GM10847 (cell line): ENCODE data around the gene ARHGAP26.

Experiments used
- POLR2A ChIP-seq: IDR thresholded peaks from 2 replicates; pipeline ENCODE4 v1.6.1; 2011; ENCODE audit not compliant: insufficient read length; ENCODE audit errors: extremely low read depth

ARHGAP26 gene

DNA sequence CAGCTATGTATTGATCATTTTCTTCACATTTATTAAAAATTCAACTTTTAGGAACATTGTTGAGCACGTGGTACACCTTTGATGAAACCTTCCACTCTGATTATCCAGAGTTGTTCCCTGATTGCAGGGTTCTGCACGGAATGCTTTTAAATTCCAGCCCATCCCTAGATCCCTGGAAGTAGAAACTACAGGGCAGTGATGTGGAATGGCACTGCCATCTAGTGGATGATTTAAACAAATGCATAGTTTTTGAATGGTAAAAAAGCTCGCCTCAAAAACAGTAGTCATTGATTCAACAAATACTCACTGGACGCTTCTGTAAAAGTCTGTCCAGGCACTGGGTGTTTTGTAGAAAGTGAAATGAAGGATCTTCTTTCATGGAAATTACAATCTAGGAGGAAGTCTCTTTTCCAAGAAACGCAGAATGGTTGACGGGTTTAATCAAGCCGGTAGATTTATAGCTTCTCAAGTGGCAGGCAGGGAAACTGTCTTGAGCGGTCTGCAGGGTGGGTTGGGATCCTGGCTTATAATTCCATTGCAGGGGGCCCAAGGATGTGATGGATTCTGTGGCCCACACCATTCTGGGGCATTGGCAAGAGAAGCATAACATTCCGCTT, 118.4 kb downstream of the ARHGAP26 start:
- no peak for TF ChIP-seq POLR2A

DNA sequence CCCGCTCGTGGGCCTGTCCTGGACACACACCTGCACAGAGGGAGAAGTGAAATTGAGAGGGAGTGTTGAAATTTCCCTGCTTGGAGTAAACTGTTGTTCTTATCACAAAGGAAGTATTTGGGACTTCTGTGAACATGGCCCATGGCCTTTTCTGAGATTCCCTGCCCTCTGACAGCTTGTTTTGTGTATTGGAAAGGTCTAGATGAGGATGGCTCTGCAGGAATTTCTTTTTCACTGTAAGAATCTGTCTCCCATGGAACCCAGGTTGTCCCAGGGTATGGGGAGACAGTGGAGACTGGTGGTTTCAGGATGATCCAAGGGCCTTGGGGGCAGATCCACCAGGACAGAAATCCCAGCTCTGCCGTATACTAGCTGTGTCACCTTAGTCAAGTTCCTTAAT, 121.8 kb downstream of the ARHGAP26 start:
- no peak for TF ChIP-seq POLR2A

DNA sequence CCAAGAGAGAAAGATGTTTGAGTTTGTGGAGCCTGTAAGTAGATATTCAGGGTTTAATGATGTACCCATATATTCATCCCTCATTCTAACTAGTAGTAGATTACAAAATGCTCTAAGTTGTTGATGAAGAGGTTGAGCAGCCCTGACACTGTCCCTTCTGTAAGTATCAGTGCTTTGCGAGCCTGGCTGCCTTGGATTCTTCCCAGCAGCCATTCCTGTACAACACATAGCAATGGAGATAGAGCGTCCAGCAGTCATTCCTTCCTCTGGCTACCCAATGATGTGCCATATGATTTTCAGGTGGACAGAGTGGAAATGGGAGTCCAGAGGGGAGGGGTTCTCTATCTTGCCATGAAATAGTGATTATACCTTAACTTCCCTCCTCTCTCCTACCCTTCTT, 124.1 kb downstream of the ARHGAP26 start:
- TF ChIP-seq POLR2A: no peak

DNA sequence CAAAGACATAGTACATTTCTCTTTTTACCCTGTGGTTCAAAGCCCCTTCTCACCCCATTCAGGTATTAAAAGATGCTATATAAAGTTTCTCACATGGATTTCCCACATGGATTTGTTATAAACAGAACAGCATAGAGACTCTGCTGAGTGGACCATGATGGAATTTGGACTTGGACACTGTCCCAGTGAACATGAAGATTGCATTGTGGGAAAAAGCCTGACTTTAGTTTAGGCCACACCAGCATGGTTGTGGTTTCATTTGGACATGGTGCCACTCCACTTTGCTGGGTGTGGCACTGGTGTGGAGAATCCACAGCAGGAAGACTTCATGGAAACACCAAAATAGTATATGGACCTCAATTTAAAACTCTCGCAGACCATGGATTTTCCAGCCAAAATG, 124.6 kb downstream of the ARHGAP26 start:
- TF ChIP-seq POLR2A: no peak

DNA sequence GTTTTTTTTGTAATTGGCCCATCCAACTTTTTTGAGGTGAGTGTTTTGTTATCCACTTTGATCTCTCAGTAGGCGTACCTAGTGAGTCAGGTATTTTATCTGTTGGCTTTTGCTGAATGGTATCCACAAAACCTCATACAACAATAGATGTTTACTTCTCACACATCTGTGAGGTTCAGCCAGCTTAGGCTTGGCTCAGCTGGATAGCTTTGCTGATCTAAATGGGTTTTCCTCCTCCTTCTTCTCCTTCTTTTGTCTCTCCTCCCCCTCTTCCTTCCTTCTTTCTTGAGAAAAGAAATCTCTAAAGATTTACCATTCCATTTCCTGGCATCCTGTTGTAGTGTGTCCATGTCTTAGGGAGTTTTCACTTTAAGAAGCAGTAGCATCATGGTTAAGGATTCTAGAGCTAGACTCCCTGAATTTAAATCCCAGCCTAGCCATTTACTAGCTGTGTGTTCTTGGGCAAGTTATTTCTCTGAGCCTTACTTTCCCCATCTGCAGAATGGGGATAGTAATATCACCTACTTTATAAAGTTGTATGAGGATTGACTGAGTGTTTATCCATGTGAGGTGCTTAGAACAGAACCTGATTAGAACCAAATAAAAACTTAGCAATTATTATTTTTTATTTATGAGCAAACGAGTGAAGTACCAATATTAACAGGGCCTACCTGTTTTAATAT, 126.3 kb downstream of the ARHGAP26 start:
- TF ChIP-seq POLR2A: no peak

DNA sequence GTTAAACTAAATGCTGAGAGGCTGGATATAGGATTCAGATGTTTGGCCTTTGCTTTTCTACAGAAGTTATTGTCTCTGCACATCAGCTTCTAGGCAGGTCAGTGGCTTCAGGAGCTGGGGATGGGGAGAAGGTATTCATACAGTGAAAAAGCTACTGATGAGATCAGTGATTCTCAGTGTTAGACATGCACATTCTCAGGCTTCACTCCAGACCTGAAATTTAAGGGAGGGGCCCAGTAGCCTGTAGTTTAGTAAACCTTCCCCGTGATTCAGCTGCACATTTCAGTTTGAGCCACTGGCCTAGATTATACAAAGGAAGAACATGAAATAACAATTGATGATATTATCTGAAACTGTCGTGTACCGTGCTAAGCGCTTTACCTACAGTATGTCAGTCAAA, 127.2 kb downstream of the ARHGAP26 start:
- TF ChIP-seq POLR2A: no peak

DNA sequence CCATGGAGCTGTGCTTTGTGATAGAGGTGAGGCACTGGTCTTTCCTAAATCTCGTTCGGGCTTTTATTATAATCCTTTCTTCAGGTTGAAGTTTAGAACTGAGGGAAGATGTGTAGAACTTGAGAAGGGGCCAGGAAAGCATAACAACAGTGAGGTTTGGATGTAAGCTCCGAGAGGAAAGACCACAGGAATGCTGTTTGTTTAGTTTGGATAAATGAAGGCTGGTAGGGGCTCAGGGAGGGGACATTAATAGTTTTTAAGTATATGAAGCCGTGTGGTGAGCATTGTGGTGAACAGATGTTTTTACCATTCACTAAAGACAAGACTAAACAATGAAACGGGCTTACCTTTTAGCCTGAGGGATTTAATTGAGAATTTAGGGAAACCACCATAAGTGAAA, 130.8 kb downstream of the ARHGAP26 start:
- TF ChIP-seq POLR2A: no peak

DNA sequence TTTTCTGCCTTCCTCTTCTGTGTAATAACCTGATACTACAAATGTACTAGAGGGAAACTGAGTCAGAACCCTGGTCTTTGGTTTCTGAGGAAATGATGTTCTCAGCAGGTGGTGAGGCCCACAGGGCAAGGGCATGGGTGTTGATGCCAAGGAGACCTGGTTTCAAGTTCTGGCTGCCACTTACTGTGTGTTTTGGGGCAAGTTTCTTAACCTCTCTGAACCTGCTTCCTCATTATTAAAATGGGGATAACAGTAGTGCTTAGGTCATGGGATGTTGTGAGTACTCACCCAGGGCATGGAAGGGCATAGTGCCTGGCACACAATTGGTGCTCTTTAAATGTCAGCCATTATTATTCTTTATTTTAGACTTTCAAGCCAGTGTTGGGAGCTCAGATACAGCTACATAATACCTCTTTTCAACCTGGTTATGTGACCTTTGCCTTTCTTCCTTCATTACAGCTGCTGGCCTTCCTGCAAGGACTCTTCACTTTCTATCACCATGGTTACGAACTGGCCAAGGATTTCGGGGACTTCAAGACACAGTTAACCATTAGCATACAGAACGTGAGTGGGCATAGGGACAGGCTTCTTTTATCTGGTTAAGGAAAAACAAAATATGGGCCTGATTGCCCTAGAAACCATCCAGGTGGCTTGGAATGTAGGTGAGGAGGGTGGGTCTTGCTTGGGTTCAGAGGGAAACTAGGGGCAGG, 131.5 kb downstream of the ARHGAP26 start:
- TF ChIP-seq POLR2A: no peak

DNA sequence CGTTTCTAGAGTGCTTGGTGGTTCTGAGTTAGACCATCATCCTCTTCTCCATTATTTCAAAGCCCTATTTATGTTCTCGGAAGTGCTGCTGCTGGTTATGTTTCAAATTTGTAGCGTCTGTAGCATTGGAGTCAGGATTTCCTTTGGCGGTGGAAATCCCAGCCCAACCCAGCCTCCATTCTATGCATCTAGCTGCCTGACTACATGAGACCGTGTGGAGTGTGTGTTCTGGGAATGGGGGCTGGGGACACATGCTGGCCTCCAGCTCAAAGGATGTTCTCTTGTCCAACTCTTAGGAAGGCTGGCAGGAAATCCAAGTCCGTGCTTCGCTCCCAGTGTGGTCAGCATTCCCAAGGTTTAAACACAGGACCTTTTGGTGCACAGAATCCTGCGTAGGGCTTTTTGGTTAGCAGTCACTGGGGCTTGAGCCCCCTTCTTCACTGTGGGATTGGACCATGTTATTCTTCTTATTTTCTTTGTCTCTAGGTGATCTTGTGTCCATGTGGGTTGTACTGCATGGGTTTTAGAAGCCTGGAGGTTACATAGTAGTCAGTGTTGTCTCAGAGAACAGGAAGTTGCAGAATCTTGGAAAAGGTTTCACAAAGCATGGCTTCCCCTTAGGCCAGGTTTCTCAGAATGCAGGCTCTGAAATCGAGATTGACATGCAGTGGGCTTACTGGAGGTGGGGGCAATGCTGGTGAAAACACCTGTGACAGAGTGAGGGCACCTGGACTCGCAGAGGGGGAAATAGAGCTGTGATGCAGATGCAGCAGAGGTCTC, 132.2 kb downstream of the ARHGAP26 start:
- no peak for TF ChIP-seq POLR2A

DNA sequence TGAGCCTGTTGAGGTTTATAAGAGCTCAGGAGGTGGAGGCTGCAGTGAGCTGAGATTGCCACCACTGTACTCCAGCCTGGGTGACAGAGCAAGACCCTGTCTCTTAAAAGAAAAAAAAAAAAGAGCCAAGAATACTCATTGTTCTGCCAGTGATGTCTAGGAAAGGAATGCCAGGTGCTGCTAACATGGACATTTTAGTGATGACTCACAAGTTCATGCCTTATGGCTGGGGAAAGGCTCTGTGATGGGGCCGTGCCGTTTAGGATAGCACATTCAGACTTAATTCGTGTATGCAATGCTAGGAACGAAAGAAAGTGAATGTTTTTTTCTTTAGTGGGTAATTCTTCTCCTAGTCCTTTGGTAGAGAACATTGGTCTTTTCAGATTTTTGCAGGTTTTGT, 134.2 kb downstream of the ARHGAP26 start:
- TF ChIP-seq POLR2A: no peak

DNA sequence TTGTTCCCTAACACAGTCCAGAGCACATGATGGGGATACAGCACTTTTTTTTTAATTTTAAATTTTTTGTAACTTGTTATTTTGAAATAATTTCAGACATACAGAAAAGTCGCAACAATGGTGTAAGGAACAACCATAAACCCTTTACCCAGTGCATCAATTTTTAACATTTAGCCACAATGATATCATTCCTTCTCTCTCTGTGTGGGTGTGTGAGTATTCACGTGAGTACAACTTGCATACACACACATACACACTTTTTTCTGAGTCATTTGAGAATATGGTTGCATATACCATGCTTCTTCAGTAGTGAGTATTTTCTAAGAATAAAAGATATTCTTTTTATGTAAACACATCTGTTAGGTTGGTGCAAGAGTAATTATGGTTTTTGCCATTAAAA, 135.2 kb downstream of the ARHGAP26 start:
- no peak for TF ChIP-seq POLR2A

DNA sequence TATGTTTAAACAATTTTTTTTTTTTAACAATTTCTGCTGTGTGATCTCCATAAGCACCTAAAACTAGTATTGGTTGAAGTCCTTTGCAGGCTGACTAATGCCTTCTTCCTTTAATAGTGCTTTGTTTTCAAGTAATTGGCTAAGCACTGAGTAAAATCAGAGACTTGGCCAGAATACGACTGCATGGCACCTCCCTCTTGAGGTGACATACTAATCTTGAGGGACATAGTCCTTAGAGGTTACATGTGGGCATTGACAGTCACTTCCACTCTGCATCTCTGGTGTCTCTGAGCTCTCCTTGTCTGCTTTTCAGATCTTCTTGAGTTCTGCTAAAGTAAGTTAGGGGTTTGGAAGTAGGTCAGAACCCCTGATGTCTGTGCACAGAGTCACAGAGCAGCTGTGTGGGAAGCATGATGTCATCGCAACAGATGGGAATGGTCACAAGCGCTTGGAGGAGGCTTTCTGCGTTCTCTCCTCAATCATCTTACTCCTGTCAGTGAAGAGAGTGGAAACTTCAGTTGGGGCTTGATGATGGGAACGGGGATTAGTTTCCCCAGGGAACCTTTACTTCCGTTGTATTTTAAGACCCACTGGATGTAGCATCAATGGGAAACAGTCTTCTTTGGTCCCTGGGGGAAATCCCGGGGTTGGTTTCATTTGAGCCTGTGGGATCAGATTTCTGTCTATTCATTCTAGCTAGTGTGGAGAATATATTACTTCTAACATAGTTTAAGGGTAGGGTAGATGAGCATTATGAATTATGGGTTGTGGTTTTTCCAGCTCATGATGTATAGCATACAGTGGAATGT, 136.9 kb downstream of the ARHGAP26 start:
- TF ChIP-seq POLR2A: no peak

DNA sequence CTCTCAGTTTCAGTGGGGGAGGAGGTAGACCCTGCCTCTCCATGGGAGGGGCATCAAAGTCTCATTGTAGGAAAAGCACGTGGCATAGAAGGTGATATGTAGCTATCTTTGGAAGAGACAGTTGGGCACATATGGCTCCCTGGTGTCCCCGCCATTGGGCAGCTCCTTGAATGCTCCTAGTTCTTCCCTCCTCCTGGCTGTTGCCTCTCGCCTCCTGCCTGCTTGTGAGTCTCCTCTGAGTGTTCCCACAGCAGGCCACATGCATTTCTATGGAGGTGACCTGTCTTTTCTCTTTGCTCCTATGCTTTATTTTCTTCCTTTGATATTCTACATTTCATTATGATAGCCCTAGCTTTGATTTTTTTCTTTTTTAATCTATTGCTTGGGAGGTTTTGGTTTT, 138.5 kb downstream of the ARHGAP26 start:
- no peak for TF ChIP-seq POLR2A

DNA sequence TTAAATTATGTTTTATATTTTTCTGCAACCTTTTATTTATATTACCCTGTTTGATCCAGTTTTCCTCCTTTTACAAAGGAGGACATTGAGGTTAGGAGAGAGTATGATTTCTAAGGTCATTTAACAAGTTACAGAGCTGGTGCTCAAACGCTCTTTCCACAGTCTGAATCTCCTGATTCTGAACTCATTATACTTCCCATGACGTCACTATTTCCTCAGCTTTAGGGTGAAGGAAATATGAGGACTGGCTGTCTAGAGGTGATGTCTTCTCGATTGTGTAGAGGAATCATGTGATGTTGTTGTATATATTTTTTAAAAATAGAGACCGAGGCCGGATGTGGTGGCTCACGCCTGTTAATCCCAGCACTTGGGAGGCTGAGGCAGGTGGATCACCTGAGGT, 140.0 kb downstream of the ARHGAP26 start:
- no peak for TF ChIP-seq POLR2A

DNA sequence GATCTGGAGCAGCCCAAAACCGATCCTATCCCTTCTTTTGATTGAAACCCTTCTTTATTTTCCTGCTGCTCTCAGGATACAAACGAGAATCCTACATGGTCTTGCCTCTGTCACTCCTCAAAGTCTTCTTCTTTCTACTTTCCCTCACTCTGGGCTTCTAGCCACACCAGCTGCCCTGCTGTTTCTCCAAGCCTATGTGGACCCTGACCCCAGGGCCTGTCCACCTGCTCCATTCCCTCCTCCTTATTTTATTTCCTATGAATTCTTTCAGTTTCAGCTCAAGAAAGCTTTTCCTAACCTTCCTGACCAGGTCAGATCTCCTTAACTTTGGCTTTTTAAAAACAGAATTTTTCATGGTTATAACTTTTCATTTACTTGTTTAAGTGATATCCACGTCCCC, 141.0 kb downstream of the ARHGAP26 start:
- no peak for TF ChIP-seq POLR2A
